RWPE2 (cell line): ENCODE measurements around the gene GNAI3.

Experiments used
- ATAC-seq: fragments of 200-7000 bp; cut with Tn5 transposase; 3 replicates; pipeline ENCODE4 v1.9.1; 2021; ENCODE audit warnings: low read depth
- DNase-seq: peaks from one replicate; pipeline ENCODE4 v3.0.0-alpha.2; 2020; ENCODE audit warnings: low spot score
- H3K27ac ChIP-seq: fragments of 450-650 bp; 2 replicates; pipeline ENCODE4 v1.5.1; 2017; ENCODE audit warnings: mild to moderate bottlenecking; ENCODE audit not compliant: poor library complexity, severe bottlenecking
- H3K27me3 ChIP-seq: fragments of 250-450 bp; sonication (Bioruptor Pico); 2 replicates; pipeline ENCODE4 v1.5.1; 2021; ENCODE audit warnings: mild to moderate bottlenecking, moderate library complexity; ENCODE audit not compliant: insufficient read depth, poor library complexity, severe bottlenecking
- H3K36me3 ChIP-seq: fragments of 250-450 bp; sonication (Bioruptor Pico); 2 replicates; pipeline ENCODE4 v1.5.1; 2020; ENCODE audit warnings: low read depth, mild to moderate bottlenecking, moderate library complexity
- H3K4me1 ChIP-seq: fragments of 250-450 bp; sonication (Bioruptor Pico); 2 replicates; pipeline ENCODE4 v1.5.1; 2021; ENCODE audit warnings: mild to moderate bottlenecking, moderate library complexity; ENCODE audit not compliant: insufficient read depth, poor library complexity, severe bottlenecking
- H3K4me3 ChIP-seq: fragments of 250-450 bp; sonication (Bioruptor Pico); 2 replicates; pipeline ENCODE4 v1.5.1; 2021; ENCODE audit warnings: mild to moderate bottlenecking, moderate library complexity; ENCODE audit not compliant: severe bottlenecking
- H3K9me3 ChIP-seq: fragments of 250-450 bp; sonication (Bioruptor Pico); 2 replicates; pipeline ENCODE4 v1.5.1; 2021; ENCODE audit warnings: mild to moderate bottlenecking, moderate library complexity; ENCODE audit not compliant: severe bottlenecking
- CTCF ChIP-seq: fragments of 450-650 bp; IDR thresholded peaks from one replicate; pipeline ENCODE4 v1.5.1; 2017; ENCODE audit warnings: mild to moderate bottlenecking, moderate library complexity; ENCODE audit not compliant: poor library complexity, severe bottlenecking

Gene GNAI3

GRCh38 chr1:109623601-109624161, 75.3 kb downstream of the GNAI3 start:
- no peak overlapping the region for H3K4me3 ChIP-seq
- no peaks in the 10 kb centered on the region for H3K9me3 ChIP-seq
- no peak overlapping the region for H3K27ac ChIP-seq
- no peaks in the 10 kb centered on the region for H3K4me1 ChIP-seq
- ATAC-seq (no peak), DNase-seq (no peak)
- no peak for TF ChIP-seq CTCF
- H3K27me3 ChIP-seq, result no peaks in the 10 kb centered on the region
- peaks cover 3% of the 10 kb centered on the region for H3K36me3 ChIP-seq

GRCh38 chr1:109624201-109625010, 76.0 kb downstream of the GNAI3 start:
- DNase-seq (no peak), ATAC-seq (no peak)
- no peak overlapping the region for H3K27ac ChIP-seq
- peaks cover 9% of the 10 kb centered on the region for H3K36me3 ChIP-seq
- TF ChIP-seq CTCF, result no peak
- H3K27me3 ChIP-seq, result no peaks in the 10 kb centered on the region
- peaks cover 2% of the 10 kb centered on the region for H3K4me1 ChIP-seq
- no peaks in the 10 kb centered on the region for H3K9me3 ChIP-seq
- H3K4me3 ChIP-seq, result no peak overlapping the region

- Histone ChIP-seq H3K27ac (no peak overlapping the region), H3K4me3 (no peak overlapping the region), H3K4me1 (peaks cover 2% of the 10 kb centered on the region), H3K27me3 (no peaks in the 10 kb centered on the region), H3K36me3 (peaks cover 17% of the 10 kb centered on the region), H3K9me3 (no peaks in the 10 kb centered on the region)
- no peak for TF ChIP-seq CTCF
- ATAC-seq (no peak), DNase-seq (no peak)
Observed at GRCh38 chr1:109625176-109625575, 76.8 kb downstream of the GNAI3 start.

- H3K36me3 ChIP-seq, result peaks cover 20% of the 10 kb centered on the region
- no peaks in the 10 kb centered on the region for H3K27me3 ChIP-seq
- ATAC-seq (no peak), DNase-seq (no peak)
- no peak overlapping the region for H3K27ac ChIP-seq
- peaks cover 2% of the 10 kb centered on the region for H3K4me1 ChIP-seq
- no peaks in the 10 kb centered on the region for H3K9me3 ChIP-seq
- H3K4me3 ChIP-seq, result no peak overlapping the region
- TF ChIP-seq CTCF, result no peak
Observed at GRCh38 chr1:109625601-109626560, 77.5 kb downstream of the GNAI3 start.
